Heart right ventricle (tissue), 16 donors: ENCODE results near the gene CHST11. TPM values are rescaled to one million over a fixed set of nuclear protein-coding genes. Genes with fewer than 3 reads are reported as not detected.

Experiments
- ATAC-seq, 8 donors: fragments of 200-7000 bp; cut with Tn5 transposase; one replicate each; pipeline ENCODE4 v1.9.1; 2020; ENCODE audit warnings: mild to moderate bottlenecking in 8 of 8, moderate library complexity in 8 of 8, moderate number of reproducible peaks in 1 of 8
- DNase-seq, 2 donors: peaks; one replicate each; pipeline ENCODE4 v3.0.0-alpha.2; 2020
- H3K27ac ChIP-seq, 10 donors: fragments of 200-600 bp; sonication (generic) in 2 of 10; one replicate each; pipeline versions ENCODE4 v1.5.0 to v1.8.0; 2020 to 2022; ENCODE audit warnings: mild to moderate bottlenecking in 3 of 10
- H3K27me3 ChIP-seq, 7 donors: fragments of 200-600 bp; one replicate each; pipeline ENCODE4 v1.8.0; 2021 to 2022; ENCODE audit warnings: mild to moderate bottlenecking in 2 of 7
- H3K36me3 ChIP-seq, 9 donors: fragments of 200-600 bp; sonication (generic) in 1 of 9; one replicate each; pipeline versions ENCODE4 v1.5.0 to v1.8.0; 2020 to 2022; ENCODE audit warnings: mild to moderate bottlenecking in 2 of 9
- H3K4me1 ChIP-seq, 9 donors: fragments of 200-600 bp; sonication (generic) in 1 of 9; one replicate each; pipeline versions ENCODE4 v1.5.0 to v1.8.0; 2020 to 2022; ENCODE audit warnings: mild to moderate bottlenecking in 4 of 9
- H3K4me3 ChIP-seq, 10 donors: fragments of 200-600 bp; sonication (generic) in 2 of 10; one replicate each; pipeline versions ENCODE4 v1.5.0 to v1.8.0; 2020 to 2022; ENCODE audit warnings: mild to moderate bottlenecking in 7 of 10, moderate library complexity in 2 of 10
- H3K9me3 ChIP-seq, 11 donors: fragments of 200-600 bp in 10 of 11; sonication (generic) in 2 of 11; one replicate each; pipeline versions ENCODE4 v1.5.0 to v1.8.0; 2013 to 2022; ENCODE audit warnings: mild to moderate bottlenecking in 2 of 11, control low read depth in 1 of 11, moderate library complexity in 1 of 11
- CTCF ChIP-seq, 9 donors: fragments of 200-600 bp; sonication (generic) in 2 of 9; IDR thresholded peaks; one replicate each; pipeline versions ENCODE4 v1.5.0 to v1.8.0; 2021 to 2022; ENCODE audit warnings: antibody characterized with exemption in 9 of 9, mild to moderate bottlenecking in 5 of 9, moderate library complexity in 1 of 9
- WGBS, 2 donors: extraction: QIAGEN DNeasy Blood & Tissue Kit; methylation state at CpG; one replicate each; pipeline ENCODE4 v1.1.7; 2013; ENCODE audit warnings: inconsistent platforms in 1 of 2; 5-methylcytosine and 5-hydroxymethylcytosine counted together
- intact Hi-C, 10 donors: fragments of 100-400 bp; cut with DNase I; formaldehyde crosslinking; loops; one replicate each; pipeline versions ENCODE4 v1.11.1 to v1.14.2; 2022
- polyA plus RNA-seq, 2 donors: library from polyadenylated mRNA; stranded (reverse); fragments of 200-250 nt; gene quantifications; one replicate each; pipeline ENCODE4 v1.2.3, GENCODE V29; 2013
- total RNA-seq, 10 donors: library from RNA; stranded (reverse); fragmentation: NEBNext Ultra II Directional in 3 of 10; extraction: Animal tissue kit (Norgen Biotek cat#: 25700) in 3 of 10; gene quantifications; one replicate each; pipeline versions ENCODE4 v1.2.1 to v1.2.4, GENCODE V29; 2021 to 2023
- donor health status: Arrhythmogenic right ventricular cardiomyopathy.
- donor health status: ischemic (EF 13 %, LVEDD 7.1; RV severe dilation, severe dysfunction).
- donor health status: healthy with polysubstance abuse.
- donor health status: DM: no; HTN: yes; CAD: no.
- donor health status: DM: no; HTN: no; CAD: no.
- donor health status: ischemic (EF 25% LVEDD 6.9; RV normal size, moderate dysfunction).
- donor health status: ischemic (EF 25% LVEDD 5.7; RV mildly dilated, moderate dysfunction).
- donor health status: healthy.
- donor health status: DM: yes; HTN: yes; CAD: no.
- donor health status: Ischemic cardiomyopathy.
- donor health status: ischemic (EF 35%, LVEDD 5.7; RV mildly dilated, moderate dysfunction).
- donor health status: nonischemic (EF 11% LVEDD 7.7; RV severe dilation, severe dysfunction).
- donor health status: DM: yes; HTN: yes; CAD: no.
- donor health status: PGD.
- donor health status: ischemic (EF 29% LVEDD 5.4; RV normal size, mild dysfunction).
- donor health status: nonischemic (EF 23%, LVEDD 6.1; RV moderate dilation, normal function).

The CHST11 gene
- total and polyA plus RNA-seq, 12 donors = 1.1 to 12.7 (median 4.3) TPM

- 96 to 97% methylated on average over 8 of the region's 8 CpGs for WGBS, 2 donors
- Histone ChIP-seq H3K4me3 (no peak overlapping the region), H3K36me3 (no peaks in the 10 kb centered on the region), H3K4me1 (peaks cover 0 to 28% (median 11%) of the 10 kb centered on the region in 9 donors), H3K27ac (no peak overlapping the region), H3K9me3 (no peaks in the 10 kb centered on the region), H3K27me3 (no peaks in the 10 kb centered on the region)
- intact Hi-C loops = no loop called here
- no peak for TF ChIP-seq CTCF (IDR thresholded peaks at IDR 0.05)
- no peak for ATAC-seq
- no peak for DNase-seq
Measured at GRCh38 chr12:104631867-104632266, 175.1 kb downstream of the CHST11 start.

- H3K36me3 ChIP-seq = no peaks in the 10 kb centered on the region
- peaks cover 0 to 26% (median 13%) of the 10 kb centered on the region in 9 donors for H3K4me1 ChIP-seq
- intact Hi-C loops = no loop called here
- no peaks in the 10 kb centered on the region for H3K27me3 ChIP-seq
- H3K9me3 ChIP-seq = no peaks in the 10 kb centered on the region
- H3K27ac ChIP-seq = no peak overlapping the region
- TF ChIP-seq CTCF (IDR thresholded peaks at IDR 0.05) = no peak
- ATAC-seq (peak in 4 of 8 donors; percentile 12 to 47 (median 30)), DNase-seq (no peak)
- 50 to 57% methylated on average over 13 of the region's 13 CpGs for WGBS, 2 donors
- H3K4me3 ChIP-seq = no peak overlapping the region
Measured at GRCh38 chr12:104632724-104633201, 176.0 kb downstream of the CHST11 start.

GRCh38 chr12:104634044-104634443, 177.3 kb downstream of the CHST11 start:
- no peak for ATAC-seq
- TF ChIP-seq CTCF (IDR thresholded peaks at IDR 0.05) = no peak
- Histone ChIP-seq H3K4me1 (peaks cover 0 to 33% (median 14%) of the 10 kb centered on the region in 9 donors), H3K36me3 (no peaks in the 10 kb centered on the region), H3K9me3 (no peaks in the 10 kb centered on the region), H3K4me3 (no peak overlapping the region), H3K27ac (peak overlapping the region in 1 of 10 donors; percentile 31), H3K27me3 (no peaks in the 10 kb centered on the region)
- WGBS, 2 donors = 89 to 97% methylated on average over 4 of the region's 4 CpGs
- intact Hi-C loops = no loop called here
- DNase-seq = no peak

- Histone ChIP-seq H3K27ac (no peak overlapping the region), H3K4me3 (no peak overlapping the region), H3K9me3 (no peaks in the 10 kb centered on the region), H3K4me1 (peaks cover 0 to 41% (median 17%) of the 10 kb centered on the region in 9 donors), H3K36me3 (no peaks in the 10 kb centered on the region), H3K27me3 (no peaks in the 10 kb centered on the region)
- no peak for TF ChIP-seq CTCF (IDR thresholded peaks at IDR 0.05)
- intact Hi-C loops = no loop called here
- 96 to 98% methylated on average over 3 of the region's 3 CpGs for WGBS, 2 donors
- no peak for ATAC-seq
- DNase-seq = no peak
Measured at GRCh38 chr12:104634852-104635251, 178.1 kb downstream of the CHST11 start.
